IPS-NIHi7 (cell line): ENCODE results near the gene RAPSN.

Experiments used
- DNase-seq: peaks from one replicate; pipeline ENCODE4 v3.0.0; 2012; ENCODE audit warnings: mixed read lengths; ENCODE audit errors: extremely low spot score

RAPSN gene

GRCh38 chr11:47408598-47409439 lies 40.1 kb downstream of the RAPSN start:
- DNase-seq = no peak

- peak; percentile 97 for DNase-seq
Observed at GRCh38 chr11:47407746-47408590, 41.0 kb downstream of the RAPSN start, which contains the start of gene SLC39A13. Gene SLC39A13, plus strand, starts transcription at chr11:47408590. Its CDS starts 1,505 bp downstream, at chr11:47410095.

DNA sequence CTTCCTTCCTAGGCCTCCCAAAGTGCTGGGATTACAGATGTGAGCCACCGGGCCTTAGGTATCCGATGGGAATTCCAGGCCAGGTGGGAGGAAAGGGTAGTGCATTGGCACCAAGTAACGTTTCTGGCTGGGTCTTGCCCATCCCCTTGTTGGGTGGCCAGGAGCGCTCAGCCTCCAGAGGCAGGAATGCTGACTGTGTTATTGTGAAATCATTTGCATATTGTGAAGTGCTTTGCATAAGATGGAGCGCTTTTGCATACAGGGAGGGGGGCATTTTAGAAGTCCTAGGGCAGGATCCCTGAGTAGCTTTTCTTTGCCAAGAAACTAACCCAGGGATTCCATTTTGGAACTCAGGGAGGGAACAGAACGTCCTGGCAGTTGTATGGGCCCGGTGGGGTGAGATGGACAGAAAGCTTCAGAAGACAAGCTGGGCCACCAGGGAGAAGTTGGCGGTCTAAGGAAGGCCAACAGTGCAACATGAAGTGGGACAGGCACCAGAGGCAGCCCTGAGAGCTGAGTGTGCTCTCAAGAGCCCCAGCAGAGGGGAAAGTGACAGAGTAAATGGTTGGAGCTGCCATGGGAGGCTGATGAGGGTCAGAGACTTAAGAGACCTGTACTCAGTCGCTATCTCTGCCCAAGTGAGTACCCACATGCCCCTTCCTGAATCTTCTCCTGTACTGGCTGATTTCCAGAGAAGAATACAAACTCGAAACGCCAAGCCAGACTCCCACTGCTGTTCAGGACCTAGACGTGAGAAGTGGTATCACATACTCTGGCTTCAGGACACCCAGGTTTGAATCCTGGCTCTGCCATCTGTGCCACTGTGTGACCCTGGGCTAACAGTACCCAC lies 41.8 kb downstream of the RAPSN start:
- no peak for DNase-seq

DNA sequence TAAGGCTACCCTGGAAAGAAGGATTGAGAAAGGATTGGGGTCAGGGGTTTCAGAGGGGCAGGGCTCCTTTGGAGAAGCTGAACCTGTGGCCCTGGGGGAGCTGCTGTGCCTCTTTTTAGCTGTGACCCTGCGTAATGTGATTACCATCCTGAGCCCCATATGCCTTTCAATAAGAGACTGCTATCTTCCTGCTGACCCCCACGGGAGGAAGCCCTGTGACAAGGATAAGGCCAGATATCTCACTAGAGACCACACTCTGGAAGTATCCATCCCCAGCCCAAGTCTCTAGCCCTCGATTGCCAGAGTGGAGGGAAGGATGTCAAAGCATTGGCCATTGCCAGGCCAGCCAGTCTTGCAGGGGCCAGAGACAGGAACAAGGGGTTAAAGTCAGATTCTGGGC lies 45.4 kb downstream of the RAPSN start:
- no peak for DNase-seq

DNA sequence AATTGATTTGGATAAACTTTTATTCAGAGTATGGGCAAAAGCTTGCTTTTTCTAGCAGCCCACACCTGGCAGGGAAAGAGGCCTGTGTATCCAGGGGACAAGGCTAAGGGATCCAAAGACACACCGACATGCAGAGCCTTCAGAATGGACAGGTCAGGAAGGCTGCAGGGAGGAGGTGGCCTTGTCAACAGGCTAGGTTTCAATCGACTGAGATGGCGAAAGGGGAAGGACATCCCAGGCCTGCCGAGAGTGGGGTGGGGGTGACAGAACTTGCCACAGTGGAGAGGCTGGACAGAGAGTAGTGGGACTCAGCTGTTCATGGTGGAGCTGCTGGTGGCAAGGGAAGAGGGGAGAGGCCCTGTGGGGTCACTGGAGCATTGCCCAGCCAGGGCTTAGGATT lies 45.8 kb downstream of the RAPSN start:
- no peak for DNase-seq

GRCh38 chr11:47400768-47401279 lies 48.1 kb downstream of the RAPSN start:
- DNase-seq = no peak

- peak; percentile 80 for DNase-seq
Observed at GRCh38 chr11:47399860-47400767, 48.8 kb downstream of the RAPSN start.

DNA sequence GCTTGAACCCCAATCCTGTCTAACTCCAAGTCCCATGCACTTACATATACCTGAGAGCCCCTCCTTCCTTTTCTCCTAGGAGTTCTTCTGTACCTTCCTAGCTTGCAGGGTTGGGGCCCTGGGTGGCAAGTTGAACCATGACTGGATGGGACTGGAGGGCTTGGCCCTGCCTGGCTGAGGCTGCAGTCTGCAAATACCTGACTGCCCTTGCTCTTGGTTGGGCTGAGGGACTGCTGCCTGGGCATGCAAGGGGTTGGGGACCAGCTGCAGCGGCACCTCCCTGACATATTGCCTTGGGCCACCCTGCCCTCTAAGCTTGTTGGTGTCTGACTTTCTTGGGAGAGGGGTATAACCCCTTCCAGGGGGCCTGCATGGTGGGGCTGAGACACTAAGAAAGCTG lies 50.4 kb downstream of the RAPSN start:
- DNase-seq = no peak

- DNase-seq = no peak
Observed at GRCh38 chr11:47398011-47398410, 50.9 kb downstream of the RAPSN start.

GRCh38 chr11:47396049-47396320 lies 53.0 kb downstream of the RAPSN start:
- no peak for DNase-seq

DNA sequence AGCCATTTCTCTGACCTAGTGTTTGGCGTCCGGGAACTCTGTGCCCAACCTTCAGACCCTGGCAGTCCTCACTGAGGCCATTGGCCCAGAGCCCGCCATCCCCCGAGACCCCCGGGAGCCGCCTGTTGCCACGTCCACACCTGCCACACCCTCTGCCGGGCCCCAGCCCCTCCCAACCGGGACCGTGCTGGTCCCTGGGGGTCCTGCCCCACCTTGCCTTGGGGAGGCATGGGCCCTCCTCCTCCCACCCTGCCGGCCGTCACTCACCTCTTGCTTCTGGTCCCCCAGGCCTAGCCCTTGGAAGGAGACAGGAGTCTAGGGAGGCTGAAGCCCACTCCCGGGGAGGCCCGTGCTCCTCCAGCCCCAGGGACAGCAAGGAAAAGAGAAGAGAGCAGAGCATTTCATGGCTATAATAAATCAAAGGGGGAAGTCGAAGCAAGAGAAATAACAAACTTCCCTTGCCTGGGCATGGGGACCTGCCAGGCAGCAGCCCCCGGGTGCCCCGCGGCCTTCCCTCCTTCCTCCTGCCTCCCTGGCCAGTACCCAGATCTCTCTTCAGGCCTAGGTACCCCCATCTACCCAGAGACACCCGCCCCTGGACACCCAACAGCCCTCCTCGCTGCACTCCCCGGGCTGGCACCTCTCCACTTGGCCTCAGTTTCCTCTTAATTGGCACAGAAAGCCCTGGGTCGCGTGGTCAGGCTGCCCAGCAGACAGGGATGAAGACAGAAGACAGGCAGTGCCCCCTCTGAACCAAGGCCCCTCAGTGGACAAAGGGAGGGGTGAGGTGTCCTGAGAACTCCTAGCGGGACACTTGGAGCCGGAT lies 53.5 kb downstream of the RAPSN start:
- DNase-seq = no peak

DNA sequence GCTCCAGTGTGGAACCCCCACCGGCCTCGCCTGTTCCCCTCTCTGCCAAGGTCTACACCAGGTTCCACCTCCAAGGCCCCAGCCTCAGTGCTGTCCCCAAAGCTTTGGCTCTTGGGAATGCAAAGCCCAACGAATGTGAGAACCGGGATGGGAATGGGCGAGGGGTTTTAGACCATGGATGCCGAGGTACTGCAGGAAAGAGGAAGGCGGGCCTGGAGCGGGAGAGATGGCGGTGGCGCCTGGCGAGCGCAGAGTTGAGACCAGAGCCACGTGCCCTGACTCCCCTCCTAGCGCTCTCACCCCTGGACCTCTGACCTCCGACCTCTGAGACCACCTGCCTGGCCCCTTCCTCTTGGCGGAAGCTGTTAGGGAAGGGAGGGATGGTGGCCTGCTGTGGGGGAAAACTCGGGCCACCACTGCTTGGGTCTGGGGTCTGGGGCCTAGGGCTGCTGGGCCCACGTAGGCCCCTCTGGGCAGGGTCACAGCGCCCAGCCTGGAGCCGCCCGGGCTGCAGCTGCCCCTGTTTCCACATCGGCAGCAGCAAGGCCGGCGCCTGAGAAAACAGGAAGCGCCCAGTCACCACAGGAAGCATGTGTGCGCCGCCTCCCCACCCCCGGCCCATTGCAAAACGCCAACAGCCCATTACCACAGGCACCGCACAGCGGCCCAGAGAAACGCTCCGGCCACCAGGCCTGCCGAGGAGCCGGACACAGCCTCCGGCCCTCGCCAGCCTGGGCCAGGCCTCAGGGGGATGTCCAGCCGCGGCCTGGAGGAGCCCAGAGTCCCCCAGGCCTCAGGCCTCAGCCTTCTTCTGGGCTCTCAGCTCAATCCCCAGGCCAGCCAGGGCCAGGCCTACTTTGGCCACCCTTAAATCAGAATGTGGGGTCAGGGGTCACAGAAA lies 54.4 kb downstream of the RAPSN start:
- no peak for DNase-seq

GRCh38 chr11:47394050-47394321 lies 55.0 kb downstream of the RAPSN start:
- DNase-seq = no peak

DNA sequence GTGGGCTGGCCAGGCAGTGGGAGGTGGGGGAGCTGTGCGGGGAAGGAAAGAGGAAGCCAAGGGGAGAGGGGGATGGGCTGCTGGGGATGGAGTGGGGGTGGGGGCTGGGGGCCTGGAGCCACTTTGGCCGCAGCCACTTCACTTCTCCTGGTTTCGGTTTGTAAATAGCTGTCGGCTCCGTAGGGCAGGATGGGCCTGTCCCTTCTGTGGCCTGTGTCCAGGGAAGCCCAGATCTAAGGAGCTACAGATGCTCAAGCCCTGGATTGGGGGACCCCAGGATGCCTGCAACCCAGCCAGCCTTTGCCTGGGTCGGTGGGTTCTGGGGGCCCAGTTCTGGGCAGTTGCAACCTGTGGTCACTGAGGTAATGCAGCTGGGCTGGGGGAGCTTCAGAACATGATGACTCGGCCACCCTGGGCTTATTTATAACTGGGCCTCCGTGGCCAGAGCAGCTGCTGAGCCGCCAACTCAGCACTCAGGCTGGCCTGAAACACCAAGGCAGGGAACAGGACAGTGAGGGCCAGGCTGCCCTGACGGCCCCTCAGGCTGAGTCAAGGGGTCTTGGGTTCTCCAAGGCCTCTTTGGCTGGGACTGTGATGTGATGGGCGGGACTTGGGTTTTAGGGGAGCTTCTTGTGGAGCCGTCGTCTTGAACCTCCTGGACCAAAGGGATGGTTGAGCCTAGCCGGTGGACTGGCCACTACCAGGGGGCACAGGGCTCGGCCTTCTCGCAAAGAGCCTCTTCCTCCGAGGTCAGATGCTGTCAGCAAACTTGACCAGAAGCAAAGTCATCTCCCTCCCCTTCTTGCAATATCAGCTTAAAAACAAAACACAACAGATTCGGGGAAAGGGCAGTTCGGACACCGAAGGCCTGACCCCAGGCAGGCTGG lies 55.5 kb downstream of the RAPSN start:
- no peak for DNase-seq

GRCh38 chr11:47392546-47393162 lies 56.3 kb downstream of the RAPSN start:
- no peak for DNase-seq

GRCh38 chr11:47391711-47392432 lies 57.1 kb downstream of the RAPSN start:
- no peak for DNase-seq

- DNase-seq = no peak
Observed at GRCh38 chr11:47391077-47391583, 57.8 kb downstream of the RAPSN start.
